NCI-H748 treated with DMSO at 0.1 percent for 48 hours (cell line): ENCODE measurements around the gene ASS1.
"Not testable (repeated sequence)": the region's sequence is repeated elsewhere in the genome, so short reads cannot be mapped to it uniquely, and the experiment has no call there.

ENCODE experiments used
- DNase-seq: peaks from one replicate; lab custom pipeline; 2025; lab: John Stamatoyannopoulos, UW

The ASS1 gene

GRCh38 chr9:130434656-130435055 is 10.1 kb upstream of the ASS1 start:
- not testable (repeated sequence) for DNase-seq

- no peak for DNase-seq
These were observed 7.6 kb upstream of the ASS1 start for GRCh38 chr9:130437011-130437789.

GRCh38 chr9:130438382-130438981 is 6.3 kb upstream of the ASS1 start:
- DNase-seq, result no peak

- no peak for DNase-seq
These were observed 3.7 kb upstream of the ASS1 start for GRCh38 chr9:130441031-130441430.

- DNase-seq, result no peak
These were observed 1.9 kb upstream of the ASS1 start for GRCh38 chr9:130442746-130443455.

- no peak for DNase-seq
These were observed 1.3 kb upstream of the ASS1 start for GRCh38 chr9:130443456-130443801.

GRCh38 chr9:130443840-130444492 is 795 bp upstream of the ASS1 start:
- no peak for DNase-seq

- DNase-seq, result no peak
These were observed 665 bp downstream of the ASS1 start for GRCh38 chr9:130445268-130445983.

GRCh38 chr9:130446101-130446861 is 1.5 kb downstream of the ASS1 start:
- DNase-seq, result no peak

GRCh38 chr9:130447193-130447816 is 2.5 kb downstream of the ASS1 start:
- DNase-seq, result no peak

GRCh38 chr9:130448035-130448624 is 3.4 kb downstream of the ASS1 start:
- DNase-seq, result no peak

- no peak for DNase-seq
These were observed 4.2 kb downstream of the ASS1 start for GRCh38 chr9:130448771-130449603.

- DNase-seq, result no peak
These were observed 5.7 kb downstream of the ASS1 start for GRCh38 chr9:130450344-130451003.

GRCh38 chr9:130451004-130451390 is 6.2 kb downstream of the ASS1 start:
- no peak for DNase-seq

GRCh38 chr9:130451509-130452388 is 7.0 kb downstream of the ASS1 start:
- peak; percentile 68 for DNase-seq

- no peak for DNase-seq
These were observed 8.1 kb downstream of the ASS1 start for GRCh38 chr9:130452835-130453234.

GRCh38 chr9:130453487-130453886 is 8.7 kb downstream of the ASS1 start:
- peak; percentile 48 for DNase-seq
